GM19372 (cell line): ENCODE results near the gene PSMB4.
"Not testable (repeated sequence)": the region's sequence is repeated elsewhere in the genome, so short reads cannot be mapped to it uniquely, and the experiment has no call there.

Source experiments
- ATAC-seq: cut with Tn5 transposase; IDR thresholded peaks from one replicate; pipeline ENCODE4 v1.9.1; 2021; ENCODE audit warnings: mild to moderate bottlenecking, low read depth, moderate library complexity; ENCODE audit not compliant: unreplicated experiment

Gene PSMB4

DNA sequence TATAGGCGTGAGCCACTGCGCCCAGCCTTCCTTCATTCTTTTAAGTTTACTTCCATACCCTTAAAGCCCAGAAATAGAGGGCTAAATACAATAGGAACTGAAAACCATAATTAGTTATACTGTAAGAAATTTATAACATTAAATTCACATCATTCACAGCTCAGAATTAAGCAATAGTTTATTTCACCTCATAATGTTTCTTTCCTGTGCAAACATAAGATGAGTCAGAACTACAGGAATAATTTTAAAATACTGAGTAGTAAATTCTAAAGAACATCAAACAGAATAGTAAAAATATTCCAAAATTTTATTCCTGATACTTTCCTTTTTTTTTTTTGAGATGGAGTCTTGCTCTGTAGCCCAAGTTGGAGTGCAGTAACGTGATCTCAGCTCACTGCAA, 35.8 kb downstream of the PSMB4 start:
- ATAC-seq, result no peak

DNA sequence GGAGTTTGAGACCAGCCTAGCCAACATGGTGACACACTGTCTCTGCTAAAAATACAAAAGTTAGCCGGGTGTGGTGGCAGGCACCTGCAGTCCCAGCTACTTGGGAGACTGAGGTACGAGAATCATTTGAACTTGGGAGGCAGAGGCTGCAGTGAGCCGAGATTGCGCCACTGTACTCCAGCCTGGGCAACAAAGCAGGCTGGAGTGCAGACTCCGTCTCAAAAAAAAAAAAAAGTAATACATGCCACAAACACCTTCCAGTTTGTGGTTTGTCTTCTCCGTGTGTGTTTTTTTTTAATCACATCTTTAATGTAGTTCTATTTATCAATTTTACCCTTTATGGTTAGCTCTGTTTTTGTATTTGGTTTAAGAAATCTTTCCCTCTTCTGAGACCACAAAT, 37.6 kb downstream of the PSMB4 start:
- no peak for ATAC-seq

DNA sequence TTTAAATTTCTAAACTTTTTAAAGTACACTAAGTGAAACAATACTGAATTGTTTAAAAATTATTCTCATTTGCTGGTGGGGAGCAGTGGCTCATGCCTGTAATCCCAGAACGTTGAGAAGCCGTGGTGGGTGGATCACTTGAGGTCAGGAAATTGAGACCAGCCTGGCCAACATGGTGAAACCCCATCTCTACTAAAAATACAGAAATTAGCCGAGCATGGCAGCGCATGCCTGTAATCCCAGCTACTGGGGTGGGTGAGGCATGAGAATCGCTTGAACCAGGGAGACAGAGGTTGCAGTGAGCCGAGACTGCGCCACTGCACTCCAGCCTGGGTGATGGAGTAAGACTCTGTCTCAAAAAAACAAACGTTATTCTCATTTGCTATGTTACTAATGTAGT, 38.0 kb downstream of the PSMB4 start:
- not testable (repeated sequence) for ATAC-seq

DNA sequence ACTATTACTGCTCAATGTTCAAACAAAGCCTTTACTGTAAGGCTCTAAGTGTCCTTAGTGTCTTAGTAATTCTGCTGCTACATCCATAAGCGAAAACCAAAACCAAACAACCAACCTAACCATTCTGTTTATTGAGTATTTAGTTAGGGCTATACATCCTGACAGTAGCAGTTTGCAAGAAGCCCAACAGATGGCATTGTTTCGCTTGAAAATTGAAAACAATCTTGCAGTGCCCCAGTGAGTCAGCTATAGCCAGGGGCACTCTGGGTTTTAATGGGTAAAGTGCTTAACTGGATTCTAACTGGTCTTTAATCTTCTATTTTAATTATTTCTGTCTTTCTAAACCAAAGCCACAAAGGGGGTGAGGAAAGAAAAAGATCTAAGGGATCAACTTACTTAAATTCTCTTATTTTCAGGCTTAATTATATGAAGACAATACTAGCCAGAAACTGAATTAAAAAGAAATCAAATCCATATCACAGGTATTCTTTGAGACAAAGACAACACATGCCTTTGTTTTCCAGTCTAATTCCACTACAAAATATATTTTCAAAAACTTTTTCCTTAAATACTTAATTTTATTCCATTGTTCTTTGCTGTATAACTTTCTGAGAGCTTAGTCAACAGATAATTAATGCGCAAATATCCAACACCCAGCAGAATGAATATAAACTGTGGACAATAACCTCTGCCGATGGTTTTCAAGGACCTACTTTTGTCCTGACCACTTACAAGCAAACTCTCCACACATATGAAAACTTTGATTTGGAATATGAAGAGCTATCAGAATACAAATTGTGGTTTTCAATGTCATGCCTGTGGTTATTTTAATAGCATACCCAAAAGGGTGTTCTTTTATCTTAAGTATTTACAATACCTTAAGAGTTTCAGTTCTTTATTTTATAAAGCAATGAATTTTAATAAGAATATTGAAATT, 44.7 kb downstream of the PSMB4 start:
- ATAC-seq, result no peak

DNA sequence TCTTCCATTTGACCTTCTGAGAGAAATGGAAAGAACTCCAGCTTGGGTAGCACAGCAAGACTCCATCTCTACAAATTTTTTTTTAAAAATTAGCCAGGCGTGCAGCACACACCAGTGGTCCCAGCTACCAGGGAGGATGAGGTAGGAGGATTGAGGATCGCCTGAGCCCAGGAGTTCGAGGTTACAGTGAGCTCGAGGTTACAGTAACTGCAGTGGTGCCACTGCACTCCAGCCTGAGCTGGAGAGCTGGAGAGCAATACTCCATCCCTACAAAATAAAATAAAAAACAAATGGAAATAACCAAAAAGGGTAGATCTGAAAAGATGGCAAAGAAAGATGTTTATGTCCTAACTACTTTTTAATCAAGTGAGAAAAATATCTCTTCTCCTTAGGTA, 45.4 kb downstream of the PSMB4 start:
- no peak for ATAC-seq

DNA sequence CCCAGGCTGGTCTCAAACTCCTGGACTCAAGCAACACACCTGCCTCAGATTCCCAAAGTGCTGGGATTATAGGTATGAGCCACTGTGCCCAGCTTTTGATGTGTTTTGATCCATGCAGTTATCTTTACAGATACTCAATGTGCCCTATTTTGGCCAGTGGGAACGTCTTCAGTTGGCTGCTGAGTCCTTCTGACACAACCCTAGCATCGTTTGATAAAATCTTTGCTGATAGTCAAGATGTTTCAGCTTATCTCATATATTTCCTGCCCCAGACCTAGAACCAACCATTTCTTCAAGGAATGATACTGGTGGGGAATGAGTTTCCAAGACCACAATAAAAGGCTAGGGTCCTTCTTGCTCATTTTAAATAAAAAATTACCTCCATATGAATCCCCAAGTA, 48.3 kb downstream of the PSMB4 start:
- ATAC-seq, result no peak
